Trophoblast cell (in vitro differentiated cells and primary cell): Measurements from ENCODE around the gene DTD1.

Experiments used
- DNase-seq, 2 donors: peaks; one replicate each; pipeline ENCODE4 v3.0.0-alpha.2; 2016
- H2AFZ ChIP-seq: 2 replicates; pipeline ENCODE4 v1.6.1; 2013; ENCODE audit warnings: low read length, moderate library complexity, mild to moderate bottlenecking; ENCODE audit not compliant: insufficient read depth, poor library complexity
- H2AK5ac ChIP-seq: 2 replicates; pipeline ENCODE4 v1.6.1; 2013; ENCODE audit warnings: mild to moderate bottlenecking, low read length
- H2BK120ac ChIP-seq: 2 replicates; pipeline ENCODE4 v1.6.1; 2013; ENCODE audit warnings: low read length, mild to moderate bottlenecking, moderate library complexity; ENCODE audit not compliant: insufficient read depth, poor library complexity
- H2BK12ac ChIP-seq: 2 replicates; pipeline ENCODE4 v1.6.1; 2013; ENCODE audit warnings: mild to moderate bottlenecking, low read length, moderate library complexity
- H2BK5ac ChIP-seq: 2 replicates; pipeline ENCODE4 v1.6.1; 2013; ENCODE audit warnings: low read length, low read depth, moderate library complexity, mild to moderate bottlenecking; ENCODE audit not compliant: poor library complexity
- H3K14ac ChIP-seq: 2 replicates; pipeline ENCODE4 v1.6.1; 2013; ENCODE audit warnings: mild to moderate bottlenecking, low read length
- H3K18ac ChIP-seq: 2 replicates; pipeline ENCODE4 v1.6.1; 2013; ENCODE audit warnings: mild to moderate bottlenecking, low read length
- H3K23ac ChIP-seq: 2 replicates; pipeline ENCODE4 v1.6.1; 2013; ENCODE audit warnings: low read length
- H3K27ac ChIP-seq: 2 replicates; pipeline ENCODE4 v1.5.1; 2013; ENCODE audit warnings: low read depth, mild to moderate bottlenecking, inconsistent platforms, low read length, moderate library complexity
- H3K27me3 ChIP-seq: 2 replicates; pipeline ENCODE4 v1.6.1; 2013; ENCODE audit warnings: inconsistent platforms, mild to moderate bottlenecking, low read length, moderate library complexity; ENCODE audit not compliant: insufficient read depth
- H3K36me3 ChIP-seq, 2 experiments: 1 replicate in 1 of 2; 2 replicates in 1 of 2; pipeline ENCODE4 v1.6.1; 2013; ENCODE audit warnings: low read length in 2 of 2, mild to moderate bottlenecking in 2 of 2, moderate library complexity in 1 of 2; ENCODE audit not compliant: insufficient read depth in 2 of 2, control insufficient read depth in 1 of 2
- H3K4ac ChIP-seq: 2 replicates; pipeline ENCODE4 v1.6.1; 2013; ENCODE audit warnings: low read depth, mild to moderate bottlenecking, low read length, moderate library complexity
- H3K4me1 ChIP-seq, 2 experiments: 1 replicate in 1 of 2; 2 replicates in 1 of 2; pipeline ENCODE4 v1.6.1; 2013; ENCODE audit warnings: low read length in 2 of 2, mild to moderate bottlenecking in 2 of 2, moderate library complexity in 1 of 2; ENCODE audit not compliant: insufficient read depth in 2 of 2, control insufficient read depth in 1 of 2
- H3K4me2 ChIP-seq: 2 replicates; pipeline ENCODE4 v1.6.1; 2013; ENCODE audit warnings: inconsistent platforms, mild to moderate bottlenecking, low read length, moderate library complexity
- H3K4me3 ChIP-seq: 2 replicates; pipeline ENCODE4 v1.5.1; 2013; ENCODE audit warnings: mild to moderate bottlenecking, low read depth, low read length, inconsistent platforms
- H3K79me1 ChIP-seq: one replicate; pipeline ENCODE4 v1.6.1; 2013; ENCODE audit warnings: low read length
- H3K79me2 ChIP-seq: 2 replicates; pipeline ENCODE4 v1.6.1; 2013; ENCODE audit warnings: low read length, mild to moderate bottlenecking; ENCODE audit not compliant: control insufficient read depth, insufficient read depth, poor library complexity
- H3K9ac ChIP-seq: 2 replicates; pipeline ENCODE4 v1.6.1; 2013; ENCODE audit warnings: mild to moderate bottlenecking, low read length
- H3K9me3 ChIP-seq: 2 replicates; pipeline ENCODE4 v1.6.1; 2013; ENCODE audit warnings: low read depth, mild to moderate bottlenecking, control low read depth, inconsistent platforms, low read length; ENCODE audit not compliant: insufficient read depth
- H4K12ac ChIP-seq: 2 replicates; pipeline ENCODE4 v1.6.1; 2013; ENCODE audit warnings: low read depth, mild to moderate bottlenecking, low read length, moderate library complexity
- H4K8ac ChIP-seq: 2 replicates; pipeline ENCODE4 v1.6.1; 2013; ENCODE audit warnings: low read depth, mild to moderate bottlenecking, low read length, moderate library complexity
- H4K91ac ChIP-seq: one replicate; pipeline ENCODE4 v1.6.1; 2013; ENCODE audit warnings: low read depth, mild to moderate bottlenecking, low read length, moderate library complexity
- WGBS: extraction: QIAGEN DNeasy Blood & Tissue Kit; methylation state at CpG from one replicate; pipeline ENCODE4 v1.1.7; 2013; ENCODE audit warnings: missing lambda C conversion rate; ENCODE audit not compliant: insufficient read length, insufficient coverage; ENCODE audit errors: extremely low coverage; 5-methylcytosine and 5-hydroxymethylcytosine counted together

DTD1 gene

GRCh38 chr20:18545566-18545965, 42.3 kb upstream of the DTD1 start:
- no peak overlapping the region for H2AFZ ChIP-seq
- H3K23ac ChIP-seq = no peak overlapping the region
- H3K9ac ChIP-seq = no peak overlapping the region
- no peak overlapping the region for H4K12ac ChIP-seq
- no peak overlapping the region for H3K4ac ChIP-seq
- H3K14ac ChIP-seq = no peak overlapping the region
- no peak overlapping the region for H2BK120ac ChIP-seq
- WGBS = no CpG with 5 or more reads among the region's 1 CpG
- H4K91ac ChIP-seq = no peak overlapping the region
- H3K79me1 ChIP-seq = no peaks in the 10 kb centered on the region
- H3K27me3 ChIP-seq = no peaks in the 10 kb centered on the region
- no peak overlapping the region for H3K4me3 ChIP-seq
- H2BK5ac ChIP-seq = no peak overlapping the region
- peaks cover 29 to 48% of the 10 kb centered on the region in 2 experiments for H3K36me3 ChIP-seq
- H2AK5ac ChIP-seq = no peak overlapping the region
- H2BK12ac ChIP-seq = no peak overlapping the region
- no peaks in the 10 kb centered on the region for H3K79me2 ChIP-seq
- H4K8ac ChIP-seq = no peak overlapping the region
- no peak overlapping the region for H3K27ac ChIP-seq
- H3K18ac ChIP-seq = no peak overlapping the region
- H3K4me1 ChIP-seq = no peaks in the 10 kb centered on the region
- H3K4me2 ChIP-seq = no peak overlapping the region
- DNase-seq = no peak
- H3K9me3 ChIP-seq = no peaks in the 10 kb centered on the region

DNA sequence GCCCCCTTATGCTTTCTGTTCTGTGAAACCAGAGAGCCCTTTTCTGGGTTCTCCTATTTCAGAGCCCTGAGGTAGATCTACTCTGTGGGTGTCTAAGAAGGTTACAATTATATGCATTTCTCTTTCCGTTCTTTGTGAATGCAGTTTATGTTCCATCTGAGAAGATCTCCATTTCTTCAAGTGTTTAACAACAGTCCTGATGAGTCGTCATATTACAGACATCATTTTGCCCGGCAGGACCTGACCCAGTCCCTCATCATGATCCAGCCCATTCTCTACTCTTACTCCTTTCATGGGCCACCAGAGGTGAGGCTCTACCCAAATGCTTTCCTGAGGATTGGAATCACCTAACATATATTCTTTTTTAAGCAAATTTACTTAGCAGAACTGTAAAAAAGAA, 39.4 kb upstream of the DTD1 start:
- Histone ChIP-seq H3K27ac (no peak overlapping the region), H3K4ac (no peak overlapping the region), H2BK120ac (no peak overlapping the region), H3K4me1 (no peaks in the 10 kb centered on the region), H3K4me2 (no peak overlapping the region), H3K79me1 (no peaks in the 10 kb centered on the region), H2AK5ac (no peak overlapping the region), H4K8ac (no peak overlapping the region), H3K23ac (no peak overlapping the region), H3K79me2 (no peaks in the 10 kb centered on the region), H4K12ac (no peak overlapping the region), H3K14ac (no peak overlapping the region), H3K9me3 (no peaks in the 10 kb centered on the region), H3K18ac (no peak overlapping the region), H2AFZ (no peak overlapping the region), H3K9ac (no peak overlapping the region), H3K36me3 (peaks cover 24 to 55% of the 10 kb centered on the region in 2 experiments), H3K4me3 (no peak overlapping the region), H4K91ac (no peak overlapping the region), H2BK5ac (no peak overlapping the region), H3K27me3 (no peaks in the 10 kb centered on the region), H2BK12ac (no peak overlapping the region)
- DNase-seq = no peak
- no CpG with 5 or more reads among the region's 3 CpGs for WGBS

DNA sequence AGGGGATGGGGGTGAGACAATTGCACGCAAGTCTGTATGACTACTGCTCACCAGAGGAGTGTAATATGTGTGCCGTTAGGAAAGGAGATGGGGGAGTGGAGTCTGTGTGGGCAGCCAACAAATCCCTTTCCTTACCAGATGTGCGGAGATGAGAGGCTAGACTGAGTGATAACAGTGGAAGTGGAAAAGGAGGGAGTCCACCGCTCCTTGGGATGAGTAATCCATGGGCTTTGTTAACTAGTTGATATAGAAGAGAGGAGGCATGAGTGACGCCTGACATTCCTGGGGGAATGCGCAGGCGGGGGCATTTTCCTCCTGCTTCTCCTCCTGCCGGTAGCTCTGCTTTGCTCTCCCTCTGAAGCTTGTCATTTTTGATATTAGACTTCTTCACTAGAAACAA, 34.1 kb upstream of the DTD1 start:
- Histone ChIP-seq H4K12ac (no peak overlapping the region), H3K4me1 (no peaks in the 10 kb centered on the region), H4K8ac (no peak overlapping the region), H2BK12ac (no peak overlapping the region), H3K18ac (no peak overlapping the region), H2BK120ac (no peak overlapping the region), H3K4me2 (no peak overlapping the region), H4K91ac (no peak overlapping the region), H3K27ac (no peak overlapping the region), H3K23ac (no peak overlapping the region), H3K27me3 (no peaks in the 10 kb centered on the region), H2BK5ac (no peak overlapping the region), H3K79me2 (no peaks in the 10 kb centered on the region), H3K36me3 (peaks cover 27 to 40% of the 10 kb centered on the region in 2 experiments), H3K9me3 (no peaks in the 10 kb centered on the region), H2AK5ac (no peak overlapping the region), H2AFZ (no peak overlapping the region), H3K4me3 (no peak overlapping the region), H3K4ac (no peak overlapping the region), H3K14ac (no peak overlapping the region), H3K9ac (no peak overlapping the region), H3K79me1 (no peaks in the 10 kb centered on the region)
- no peak for DNase-seq
- no CpG with 5 or more reads among the region's 8 CpGs for WGBS

GRCh38 chr20:18566892-18567738, 20.7 kb upstream of the DTD1 start, which contains the start of gene SMIM26:
TSS of gene SMIM26 (plus strand) at chr20:18567432. CDS start at chr20:18567479, 47 bp downstream.
- no CpG with 5 or more reads among the region's 51 CpGs for WGBS
- no peaks in the 10 kb centered on the region for H3K9me3 ChIP-seq
- peak within 1 kb of the TSS; percentile 99 for H4K8ac ChIP-seq
- peak; percentile 92 to 93 for DNase-seq
- H4K12ac ChIP-seq = peak within 1 kb of the TSS; percentile 99
- peak within 1 kb of the TSS; percentile 92 for H3K4me3 ChIP-seq
- peak within 1 kb of the TSS; percentile 97 for H3K14ac ChIP-seq
- peak within 1 kb of the TSS; percentile 66 for H3K27ac ChIP-seq
- H3K27me3 ChIP-seq = no peaks in the 10 kb centered on the region
- H3K4ac ChIP-seq = peak within 1 kb of the TSS; percentile 89
- peak within 1 kb of the TSS; percentile 97 for H3K18ac ChIP-seq
- H3K79me1 ChIP-seq = peaks cover 4% of the 10 kb centered on the region
- H2BK5ac ChIP-seq = peak within 1 kb of the TSS; percentile 86
- peak within 1 kb of the TSS; percentile 92 for H3K9ac ChIP-seq
- peaks cover 0 to 2% of the 10 kb centered on the region in 2 experiments for H3K4me1 ChIP-seq
- peaks cover 5% of the 10 kb centered on the region for H3K79me2 ChIP-seq
- peaks cover 9 to 15% of the 10 kb centered on the region in 2 experiments for H3K36me3 ChIP-seq
- H3K23ac ChIP-seq = no peak within 1 kb of the TSS
- H3K4me2 ChIP-seq = peak within 1 kb of the TSS; percentile 92
- peak within 1 kb of the TSS; percentile 99 for H2AFZ ChIP-seq
- peak within 1 kb of the TSS; percentile 83 for H2BK120ac ChIP-seq
- no peak within 1 kb of the TSS for H2BK12ac ChIP-seq
- H2AK5ac ChIP-seq = peak within 1 kb of the TSS; percentile 82
- H4K91ac ChIP-seq = peak within 1 kb of the TSS; percentile 97
